ENCODE results near the gene UBC. TPM values are rescaled to one million over a fixed set of nuclear protein-coding genes. Genes with fewer than 3 reads are reported as not detected.
A peak's percentile ranks its signal among the peaks of the same experiment; 100 is the strongest.

The UBC gene
- total and polyA plus RNA-seq, 9 of the 15 experiments (the other 6 are each of a cell fraction or from before 2014, with no cell fraction given), result 533 to 1,153 (median 813) TPM

- in situ Hi-C loops (cut with MboI), result no loop called here
- ATAC-seq, result no peak
- Histone ChIP-seq H3K9me3 (replicated peaks; ENCODE audit: control insufficient read depth, insufficient read depth, low read depth, low read length) (no peaks in the 10 kb centered on the region), H3K27ac (ENCODE audit: extremely low read depth, low read depth, low read length) (peak overlapping the region; percentile 87; the same call in 2 of the 3 replicates), H3K36me3 (ENCODE audit: control insufficient read depth, insufficient read depth, low read length) (peaks cover 1% of the 10 kb centered on the region; the same call in 1 of the 3 replicates), H3K4me2 (ENCODE audit: insufficient read depth, low read length) (peak overlapping the region; percentile 12; the same call in 1 of the 2 replicates), H3K9ac (ENCODE audit: insufficient read depth in 1 of 2, low read depth in 2 of 2, low read length in 2 of 2) (peak overlapping the region in 1 of 2 experiments; percentile 70; a peak in 2 of 4 replicates), H3K4me1 (replicated peaks in 1 of 2; ENCODE audit: control insufficient read depth in 2 of 2, insufficient read depth in 2 of 2, low read length in 2 of 2) (peaks cover 9 to 12% of the 10 kb centered on the region in 2 experiments; a peak in 3 of 5 replicates), H3K9me1 (ENCODE audit: control insufficient read depth, insufficient read depth, low read length) (no peaks in the 10 kb centered on the region), H3K4me3 (no peak overlapping the region; the same call in 1 of the 2 replicates), H3K79me2 (ENCODE audit: control insufficient read depth, insufficient read depth, low read length) (no peaks in the 10 kb centered on the region), H4K20me1 (replicated peaks; ENCODE audit: control insufficient read depth, insufficient read depth, low read length) (0 out of 2 replicates have a peak, but pooled peaks cover 3% of the 10 kb centered on the region), H2AFZ (ENCODE audit: low read depth, low read length) (peak overlapping the region; percentile 71), H3K27me3 (ENCODE audit: control insufficient read depth in 2 of 2, insufficient read depth in 2 of 2, low read length in 2 of 2) (no peaks in the 10 kb centered on the region)
- POLR2A ChIA-PET, result interaction anchor here (0.6 to 9.2 kb wide), 5 partner anchors 10 to 34 kb away, joined by 3 to 123 read pairs (median 11); partner anchors contain the start of gene UBC
- CTCF ChIA-PET (ENCODE audit: low intra/inter-chr PET ratio), result interaction anchor here (0.6 to 4.4 kb wide), 2 partner anchors 18 to 31 kb away, joined by 4 to 46 read pairs; no protein-coding TSS in a partner anchor
- intact Hi-C loops (cut with micrococcal nuclease), result loop anchor here (2.0 kb wide), 1 partner anchor 31 kb away; no protein-coding TSS in a partner anchor
- FAIRE-seq, result no peak
- WGBS (ENCODE audit: insufficient coverage, low coverage, missing lambda C conversion rate), result 39% methylated on average over 5 of the region's 5 CpGs
- DNase-seq (ENCODE audit: extremely low read depth in 1 of 4, low spot score in 3 of 4), result no peak
- no TSS peak for BruUV-seq (replicated peaks)
- no peak for TF ChIP-seq TCFL5 (CRISPR knock-in tag; conservative IDR thresholded peaks at IDR 0.05)
- TF ChIP-seq, protein P1, sequence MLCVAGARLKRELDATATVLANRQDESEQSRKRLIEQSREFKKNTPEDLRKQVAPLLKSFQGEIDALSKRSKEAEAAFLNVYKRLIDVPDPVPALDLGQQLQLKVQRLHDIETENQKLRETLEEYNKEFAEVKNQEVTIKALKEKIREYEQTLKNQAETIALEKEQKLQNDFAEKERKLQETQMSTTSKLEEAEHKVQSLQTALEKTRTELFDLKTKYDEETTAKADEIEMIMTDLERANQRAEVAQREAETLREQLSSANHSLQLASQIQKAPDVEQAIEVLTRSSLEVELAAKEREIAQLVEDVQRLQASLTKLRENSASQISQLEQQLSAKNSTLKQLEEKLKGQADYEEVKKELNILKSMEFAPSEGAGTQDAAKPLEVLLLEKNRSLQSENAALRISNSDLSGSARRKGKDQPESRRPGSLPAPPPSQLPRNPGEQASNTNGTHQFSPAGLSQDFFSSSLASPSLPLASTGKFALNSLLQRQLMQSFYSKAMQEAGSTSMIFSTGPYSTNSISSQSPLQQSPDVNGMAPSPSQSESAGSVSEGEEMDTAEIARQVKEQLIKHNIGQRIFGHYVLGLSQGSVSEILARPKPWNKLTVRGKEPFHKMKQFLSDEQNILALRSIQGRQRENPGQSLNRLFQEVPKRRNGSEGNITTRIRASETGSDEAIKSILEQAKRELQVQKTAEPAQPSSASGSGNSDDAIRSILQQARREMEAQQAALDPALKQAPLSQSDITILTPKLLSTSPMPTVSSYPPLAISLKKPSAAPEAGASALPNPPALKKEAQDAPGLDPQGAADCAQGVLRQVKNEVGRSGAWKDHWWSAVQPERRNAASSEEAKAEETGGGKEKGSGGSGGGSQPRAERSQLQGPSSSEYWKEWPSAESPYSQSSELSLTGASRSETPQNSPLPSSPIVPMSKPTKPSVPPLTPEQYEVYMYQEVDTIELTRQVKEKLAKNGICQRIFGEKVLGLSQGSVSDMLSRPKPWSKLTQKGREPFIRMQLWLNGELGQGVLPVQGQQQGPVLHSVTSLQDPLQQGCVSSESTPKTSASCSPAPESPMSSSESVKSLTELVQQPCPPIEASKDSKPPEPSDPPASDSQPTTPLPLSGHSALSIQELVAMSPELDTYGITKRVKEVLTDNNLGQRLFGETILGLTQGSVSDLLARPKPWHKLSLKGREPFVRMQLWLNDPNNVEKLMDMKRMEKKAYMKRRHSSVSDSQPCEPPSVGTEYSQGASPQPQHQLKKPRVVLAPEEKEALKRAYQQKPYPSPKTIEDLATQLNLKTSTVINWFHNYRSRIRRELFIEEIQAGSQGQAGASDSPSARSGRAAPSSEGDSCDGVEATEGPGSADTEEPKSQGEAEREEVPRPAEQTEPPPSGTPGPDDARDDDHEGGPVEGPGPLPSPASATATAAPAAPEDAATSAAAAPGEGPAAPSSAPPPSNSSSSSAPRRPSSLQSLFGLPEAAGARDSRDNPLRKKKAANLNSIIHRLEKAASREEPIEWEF (CRISPR knock-in tag; IDR thresholded peaks at IDR 0.05), result no peak
- TF ChIP-seq ZNF444 (CRISPR knock-in tag; IDR thresholded peaks at IDR 0.05), result no peak
- TF ChIP-seq ZNF224 (CRISPR knock-in tag; IDR thresholded peaks at IDR 0.05), result no peak
- no peak for TF ChIP-seq JUND (IDR thresholded peaks at IDR 0.05; ENCODE audit: borderline replicate concordance, low read depth, low read length)
- no peak for TF ChIP-seq JUND (tag; IDR thresholded peaks at IDR 0.05; ENCODE audit: borderline replicate concordance, low read depth, low read length)
- no peak for TF ChIP-seq RBM14 (IDR thresholded peaks at IDR 0.05; ENCODE audit: borderline replicate concordance, insufficient read depth, low read depth, low read length)
- TF ChIP-seq, protein P2, sequence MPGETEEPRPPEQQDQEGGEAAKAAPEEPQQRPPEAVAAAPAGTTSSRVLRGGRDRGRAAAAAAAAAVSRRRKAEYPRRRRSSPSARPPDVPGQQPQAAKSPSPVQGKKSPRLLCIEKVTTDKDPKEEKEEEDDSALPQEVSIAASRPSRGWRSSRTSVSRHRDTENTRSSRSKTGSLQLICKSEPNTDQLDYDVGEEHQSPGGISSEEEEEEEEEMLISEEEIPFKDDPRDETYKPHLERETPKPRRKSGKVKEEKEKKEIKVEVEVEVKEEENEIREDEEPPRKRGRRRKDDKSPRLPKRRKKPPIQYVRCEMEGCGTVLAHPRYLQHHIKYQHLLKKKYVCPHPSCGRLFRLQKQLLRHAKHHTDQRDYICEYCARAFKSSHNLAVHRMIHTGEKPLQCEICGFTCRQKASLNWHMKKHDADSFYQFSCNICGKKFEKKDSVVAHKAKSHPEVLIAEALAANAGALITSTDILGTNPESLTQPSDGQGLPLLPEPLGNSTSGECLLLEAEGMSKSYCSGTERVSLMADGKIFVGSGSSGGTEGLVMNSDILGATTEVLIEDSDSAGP (CRISPR knock-in tag; IDR thresholded peaks at IDR 0.05), result no peak
- no peak for TF ChIP-seq BRF2 (IDR thresholded peaks at IDR 0.05; ENCODE audit: borderline replicate concordance, insufficient read depth, insufficient read length)
- no peak for TF ChIP-seq ZBTB43 (CRISPR knock-in tag; IDR thresholded peaks at IDR 0.05)
Observed at GRCh38 chr12:124938108-124938507, 23.7 kb upstream of the UBC start.

Data from K562 (cell line).